Measurements from ENCODE around the gene TSC22D4.

Gene TSC22D4

DNA sequence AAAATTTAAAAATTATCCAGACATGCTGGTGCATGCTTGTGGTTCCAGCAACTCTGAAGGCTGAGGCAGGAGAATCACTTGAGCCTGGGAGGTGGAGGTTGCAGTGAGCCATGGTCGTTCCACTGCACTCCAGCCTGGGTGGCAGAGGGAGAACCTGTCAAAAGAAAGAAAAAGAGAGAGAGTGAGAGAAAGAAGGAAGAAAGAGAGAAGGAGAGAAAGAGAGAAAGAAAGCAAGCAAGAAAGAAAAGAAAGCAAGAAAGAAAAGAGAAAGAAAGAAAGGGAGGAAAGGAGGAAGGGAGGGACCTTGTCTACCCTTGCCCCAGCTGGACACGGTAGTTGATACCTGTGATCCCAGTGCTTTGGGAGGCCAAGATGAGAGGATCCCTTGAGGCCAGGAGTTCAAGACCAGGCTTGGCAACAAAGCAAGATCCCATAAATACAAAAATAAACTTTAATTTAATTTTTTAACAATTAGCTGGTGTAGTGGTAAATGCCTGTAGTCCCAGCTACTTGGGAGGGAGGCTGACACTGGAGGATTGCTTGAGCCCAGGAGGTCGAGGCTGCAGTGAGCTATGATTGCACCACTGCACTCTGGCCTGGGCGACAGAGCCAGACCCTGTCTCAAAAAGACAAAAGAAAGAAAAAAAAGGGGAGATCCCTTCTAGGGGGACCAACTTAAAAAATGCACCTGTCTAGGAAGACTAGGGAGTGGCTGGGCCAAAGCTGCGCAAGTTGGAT lies 13.9 kb upstream of the TSC22D4 start:
- no peak for DNase-seq (ENCODE audit: low read depth)

DNA sequence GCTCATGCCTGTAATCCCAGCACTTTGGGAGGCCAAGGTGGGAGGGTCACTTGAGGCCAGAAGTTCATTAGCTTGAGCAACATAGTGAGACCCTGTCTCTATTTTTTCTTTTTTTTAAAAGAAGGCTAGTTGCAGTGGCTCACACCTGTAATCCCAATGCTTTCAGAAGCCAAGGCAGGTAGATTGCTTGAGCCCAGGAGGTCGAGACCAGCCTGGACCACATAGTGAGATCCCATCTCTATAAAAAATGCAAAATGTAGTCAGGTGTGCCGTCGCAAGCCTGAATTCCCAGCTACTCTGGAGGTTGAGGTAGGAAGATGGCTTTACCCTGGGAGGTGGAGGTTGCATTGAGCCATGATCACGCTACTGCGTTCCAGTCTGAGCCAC lies 12.2 kb upstream of the TSC22D4 start:
- no peak for DNase-seq (ENCODE audit: low read depth)

GRCh38 chr7:100490483-100491191 lies 11.6 kb upstream of the TSC22D4 start:
- no peak for DNase-seq (ENCODE audit: low read depth)

- peak; percentile 73 for DNase-seq (ENCODE audit: low read depth)
These were observed 10.8 kb upstream of the TSC22D4 start for GRCh38 chr7:100489824-100490223.

DNA sequence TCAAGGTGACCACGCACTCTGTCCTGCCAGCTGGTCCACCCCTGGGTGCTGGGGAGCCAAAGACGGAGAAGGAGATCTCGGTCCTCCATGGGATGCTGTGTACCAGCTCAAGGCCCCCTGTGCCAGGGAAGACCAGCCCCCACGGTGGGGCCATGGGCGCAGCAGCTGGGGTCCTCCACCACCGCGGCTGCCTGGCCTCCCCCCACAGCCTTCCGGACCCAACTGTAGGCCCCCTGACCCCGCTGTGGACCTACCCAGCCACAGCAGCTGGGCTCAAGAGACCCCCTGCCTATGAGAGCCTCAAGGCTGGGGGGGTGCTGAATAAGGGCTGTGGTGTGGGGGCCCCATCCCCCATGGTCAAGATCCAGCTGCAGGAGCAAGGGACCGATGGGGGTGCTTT lies 10.1 kb upstream of the TSC22D4 start:
- no peak for DNase-seq (ENCODE audit: low read depth)

GRCh38 chr7:100488333-100489095 lies 9.5 kb upstream of the TSC22D4 start:
- no peak for DNase-seq (ENCODE audit: low read depth)

GRCh38 chr7:100486753-100487446 lies 7.9 kb upstream of the TSC22D4 start:
- DNase-seq (ENCODE audit: low read depth) = no peak

GRCh38 chr7:100486111-100486636 lies 7.2 kb upstream of the TSC22D4 start:
- no peak for DNase-seq (ENCODE audit: low read depth)

GRCh38 chr7:100485471-100485876 lies 6.5 kb upstream of the TSC22D4 start:
- no peak for DNase-seq (ENCODE audit: low read depth)

DNA sequence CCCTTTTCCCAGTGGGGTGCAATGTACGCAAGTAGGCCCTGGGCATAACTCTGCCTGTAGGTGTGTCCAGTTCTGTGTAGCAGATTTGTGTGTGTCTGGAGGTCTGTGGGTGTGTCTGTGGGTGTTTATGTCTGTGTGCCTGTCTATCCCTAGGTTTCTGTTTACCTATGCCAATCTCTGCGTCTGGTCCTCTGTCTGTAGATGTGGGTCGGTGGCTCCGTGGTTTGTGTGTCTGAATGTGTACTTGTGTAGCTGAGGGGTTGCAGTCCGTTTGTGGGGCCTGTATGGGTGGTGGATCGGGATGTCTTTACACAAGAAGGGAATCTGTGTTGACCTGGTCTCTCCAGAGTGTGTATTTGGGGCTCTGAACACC lies 5.6 kb upstream of the TSC22D4 start:
- no peak for DNase-seq (ENCODE audit: low read depth)

- DNase-seq (ENCODE audit: low read depth) = peak; percentile 52
These were observed 5.0 kb upstream of the TSC22D4 start, which contains the start of gene NYAP1 for GRCh38 chr7:100483722-100484672. Gene NYAP1 (plus strand): TSS chr7:100483927. CDS start chr7:100485312, 1,385 bp downstream.

DNA sequence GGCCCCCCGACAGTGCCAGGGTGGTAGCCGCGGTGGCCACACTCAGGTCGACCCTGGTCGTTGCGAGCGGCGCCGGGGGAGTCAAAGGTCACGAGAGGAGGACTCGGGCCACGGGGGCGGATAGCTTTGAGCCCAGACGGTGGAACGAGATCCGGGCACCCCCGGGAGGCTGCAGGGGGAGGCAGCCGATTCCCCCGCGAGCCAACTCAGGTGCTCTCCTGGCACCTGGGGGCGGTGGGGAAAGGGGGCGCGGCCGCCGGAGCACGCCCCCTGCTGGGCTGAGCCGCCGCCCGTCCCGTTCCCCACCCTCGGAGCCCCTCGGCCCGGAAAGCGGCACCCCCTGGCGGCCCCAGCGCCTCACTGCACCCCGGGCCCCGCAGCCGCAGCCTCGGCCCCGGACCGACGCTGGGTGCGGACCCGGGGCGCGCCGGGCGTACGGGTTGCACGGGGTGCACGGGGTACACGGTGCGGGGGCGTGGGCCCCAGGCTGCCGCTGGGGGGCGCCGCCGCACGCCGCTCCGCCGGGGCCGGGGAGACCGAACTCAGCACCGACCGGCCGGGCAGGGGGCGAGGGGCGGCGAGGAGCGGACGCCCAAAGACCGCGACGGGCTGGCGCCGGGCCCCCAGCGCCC lies 4.2 kb upstream of the TSC22D4 start:
- DNase-seq (ENCODE audit: low read depth) = peak; percentile 21

GRCh38 chr7:100482728-100483089 lies 3.7 kb upstream of the TSC22D4 start:
- DNase-seq (ENCODE audit: low read depth) = no peak

GRCh38 chr7:100481466-100481865 lies 2.5 kb upstream of the TSC22D4 start:
- DNase-seq (ENCODE audit: low read depth) = no peak

- DNase-seq (ENCODE audit: low read depth) = no peak
These were observed 1.1 kb downstream of the TSC22D4 start for GRCh38 chr7:100477871-100478267.

DNA sequence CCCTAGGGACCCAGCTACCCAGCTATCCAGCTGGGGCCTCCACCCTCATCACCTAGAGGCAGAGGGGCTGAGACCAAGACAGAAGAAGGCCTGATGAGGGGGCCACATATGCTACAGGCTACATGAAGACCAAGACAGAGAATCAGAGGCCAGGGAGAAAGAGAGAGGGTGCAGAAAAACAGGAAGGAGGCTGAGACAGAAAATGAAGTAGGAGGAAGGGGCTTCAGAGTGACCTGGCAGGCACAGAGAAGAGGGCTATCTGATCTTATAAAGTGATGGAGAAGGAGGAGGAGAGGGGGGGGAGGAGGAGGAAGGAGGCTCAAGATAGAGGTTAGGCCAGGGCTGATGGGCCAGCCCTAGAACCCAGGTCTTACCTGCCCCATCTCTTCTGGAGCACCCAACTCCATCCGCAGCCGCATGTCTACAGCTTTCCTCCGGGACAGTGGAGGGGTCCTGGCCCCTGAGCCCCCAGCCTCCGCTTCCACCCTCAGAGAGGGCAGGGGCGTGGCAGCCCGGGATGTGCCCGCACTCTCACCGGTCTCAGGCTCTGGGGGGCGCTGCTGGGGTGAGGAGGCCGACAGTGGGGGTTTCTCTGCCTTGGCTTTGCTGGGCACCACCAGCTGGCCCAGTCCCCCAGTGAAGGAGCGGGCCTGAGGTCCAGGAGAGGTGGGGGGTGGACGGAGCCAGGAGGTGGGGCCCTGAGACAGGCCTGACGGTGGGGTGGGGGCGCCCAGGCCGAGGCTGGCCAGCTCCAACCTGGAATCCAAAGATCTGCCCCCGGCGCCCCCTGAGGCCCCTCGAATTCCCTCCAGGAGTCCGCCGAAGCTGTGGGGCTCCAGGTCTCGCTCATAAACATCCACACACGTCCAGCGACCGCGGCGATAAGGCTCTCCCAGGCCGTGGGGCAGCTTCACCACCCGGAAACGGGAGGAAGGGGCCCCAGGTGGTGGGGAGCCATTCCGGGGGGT lies 1.8 kb downstream of the TSC22D4 start:
- DNase-seq (ENCODE audit: low read depth) = no peak

GRCh38 chr7:100476101-100476780 lies 2.8 kb downstream of the TSC22D4 start:
- DNase-seq (ENCODE audit: low read depth) = no peak

GRCh38 chr7:100475549-100475948 lies 3.5 kb downstream of the TSC22D4 start:
- DNase-seq (ENCODE audit: low read depth) = no peak

Measured in fibroblast of gingiva (primary cell).